Upper lobe of left lung (tissue), 4 donors: ENCODE measurements around the gene NLRP1.

Source experiments
- CTCF ChIP-seq, 6 experiments: fragments of 450-650 bp in 4 of 6; fragments of 200-600 bp in 2 of 6; sonication (generic) in 2 of 6; IDR thresholded peaks; one replicate each; pipeline ENCODE4 v1.5.1; 2016 to 2019; ENCODE audit warnings: antibody characterized with exemption in 6 of 6
- EP300 ChIP-seq, 4 donors: sonication (generic); formaldehyde crosslinking; IDR thresholded peaks; one replicate each; pipeline ENCODE4 v1.5.1; 2017; ENCODE audit warnings: antibody characterized with exemption in 4 of 4, control low read depth in 2 of 4
- POLR2A ChIP-seq, 4 donors: fragments of 450-650 bp; IDR thresholded peaks; one replicate each; pipeline ENCODE4 v1.5.1; 2016 to 2017; ENCODE audit warnings: antibody characterized with exemption in 4 of 4, mild to moderate bottlenecking in 2 of 4
- POLR2AphosphoS5 ChIP-seq, 2 donors: sonication (generic); formaldehyde crosslinking; IDR thresholded peaks; one replicate each; pipeline ENCODE4 v1.5.1; 2017; ENCODE audit warnings: antibody characterized with exemption in 2 of 2

DNA sequence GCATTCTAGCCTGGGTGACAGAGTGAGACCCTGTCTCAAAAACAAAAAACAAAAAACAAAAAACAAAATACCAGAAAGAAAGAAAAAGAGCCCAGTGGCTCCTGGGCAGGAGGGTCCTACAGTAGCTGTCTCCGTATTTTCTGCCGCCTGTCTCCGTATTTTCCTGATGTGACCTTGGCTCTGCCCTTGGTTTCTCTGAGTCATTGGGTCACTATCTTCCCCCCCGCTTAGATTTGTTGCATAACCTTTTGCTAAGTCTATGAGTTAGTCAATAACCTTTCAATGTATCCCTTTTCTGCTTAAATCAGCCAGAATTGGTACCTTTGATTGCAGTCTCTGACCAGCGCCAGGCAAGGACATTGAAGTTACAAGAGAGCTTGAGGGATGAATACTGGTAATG lies 61.1 kb downstream of the NLRP1 start:
- TF ChIP-seq CTCF (IDR thresholded peaks at IDR 0.05): no peak
- TF ChIP-seq POLR2AphosphoS5 (IDR thresholded peaks at IDR 0.05): no peak
- no peak for TF ChIP-seq POLR2A (IDR thresholded peaks at IDR 0.05)
- no peak for TF ChIP-seq EP300 (IDR thresholded peaks at IDR 0.05)
